ENCODE data around the gene FLT4.
A peak's percentile ranks its signal among the peaks of the same experiment; 100 is the strongest.
"Not testable (repeated sequence)": the region's sequence is repeated elsewhere in the genome, so short reads cannot be mapped to it uniquely, and the experiment has no call there.

The FLT4 gene

GRCh38 chr5:180683220-180683922 lies 34.0 kb upstream of the FLT4 start:
- Histone ChIP-seq H3K9me3 (ENCODE audit: control insufficient read depth, low read length) (no peaks in the 10 kb centered on the region), H3K36me3 (ENCODE audit: control insufficient read depth, insufficient read depth, low read length, severe bottlenecking) (no peaks in the 10 kb centered on the region), H3K4me1 (ENCODE audit: control insufficient read depth, insufficient read depth, low read length) (no peaks in the 10 kb centered on the region), H3K4me3 (ENCODE audit: low read length) (no peak overlapping the region), H3K9ac (ENCODE audit: low read length) (no peak overlapping the region), H3K27me3 (replicated peaks; ENCODE audit: control insufficient read depth, insufficient read depth, low read length) (peaks cover 49% of the 10 kb centered on the region)
- no peak for DNase-seq (ENCODE audit: low read depth)

GRCh38 chr5:180682560-180682959 lies 33.2 kb upstream of the FLT4 start:
- no peak overlapping the region for H3K4me3 ChIP-seq (ENCODE audit: low read length)
- H3K9me3 ChIP-seq (ENCODE audit: control insufficient read depth, low read length) = no peaks in the 10 kb centered on the region
- H3K27me3 ChIP-seq (replicated peaks; ENCODE audit: control insufficient read depth, insufficient read depth, low read length) = peaks cover 41% of the 10 kb centered on the region
- H3K36me3 ChIP-seq (ENCODE audit: control insufficient read depth, insufficient read depth, low read length, severe bottlenecking) = no peaks in the 10 kb centered on the region
- H3K9ac ChIP-seq (ENCODE audit: low read length) = no peak overlapping the region
- no peaks in the 10 kb centered on the region for H3K4me1 ChIP-seq (ENCODE audit: control insufficient read depth, insufficient read depth, low read length)
- DNase-seq (ENCODE audit: low read depth) = no peak

- H3K4me1 ChIP-seq (ENCODE audit: control insufficient read depth, insufficient read depth, low read length); H3K36me3 ChIP-seq (ENCODE audit: control insufficient read depth, insufficient read depth, low read length, severe bottlenecking); H3K9ac ChIP-seq (ENCODE audit: low read length); H3K9me3 ChIP-seq (ENCODE audit: control insufficient read depth, low read length); H3K4me3 ChIP-seq (ENCODE audit: low read length); DNase-seq (ENCODE audit: low read depth): not testable (repeated sequence)
- peaks cover 39% of the 10 kb centered on the region for H3K27me3 ChIP-seq (replicated peaks; ENCODE audit: control insufficient read depth, insufficient read depth, low read length)
Measured at GRCh38 chr5:180682008-180682407, 32.6 kb upstream of the FLT4 start.

GRCh38 chr5:180678319-180678718 lies 28.9 kb upstream of the FLT4 start:
- H3K9me3 ChIP-seq (ENCODE audit: control insufficient read depth, low read length); H3K4me3 ChIP-seq (ENCODE audit: low read length); DNase-seq (ENCODE audit: low read depth); H3K4me1 ChIP-seq (ENCODE audit: control insufficient read depth, insufficient read depth, low read length); H3K36me3 ChIP-seq (ENCODE audit: control insufficient read depth, insufficient read depth, low read length, severe bottlenecking); H3K9ac ChIP-seq (ENCODE audit: low read length): not testable (repeated sequence)
- H3K27me3 ChIP-seq (replicated peaks; ENCODE audit: control insufficient read depth, insufficient read depth, low read length) = peaks cover 32% of the 10 kb centered on the region

- peaks cover 29% of the 10 kb centered on the region for H3K27me3 ChIP-seq (replicated peaks; ENCODE audit: control insufficient read depth, insufficient read depth, low read length)
- DNase-seq (ENCODE audit: low read depth) = no peak
- no peaks in the 10 kb centered on the region for H3K4me1 ChIP-seq (ENCODE audit: control insufficient read depth, insufficient read depth, low read length)
Measured at GRCh38 chr5:180675036-180675635, 25.7 kb upstream of the FLT4 start.

GRCh38 chr5:180674090-180674475 lies 24.7 kb upstream of the FLT4 start:
- peaks cover 32% of the 10 kb centered on the region for H3K27me3 ChIP-seq (replicated peaks; ENCODE audit: control insufficient read depth, insufficient read depth, low read length)

More at GRCh38 chr5:180675036-180675635, 25.7 kb upstream of the FLT4 start:
- Histone ChIP-seq H3K9me3 (ENCODE audit: control insufficient read depth, low read length) (no peaks in the 10 kb centered on the region), H3K9ac (ENCODE audit: low read length) (no peak overlapping the region), H3K4me3 (ENCODE audit: low read length) (no peak overlapping the region), H3K36me3 (ENCODE audit: control insufficient read depth, insufficient read depth, low read length, severe bottlenecking) (no peaks in the 10 kb centered on the region)

GRCh38 chr5:180673371-180674089 lies 24.1 kb upstream of the FLT4 start:
- Histone ChIP-seq H3K36me3 (ENCODE audit: control insufficient read depth, insufficient read depth, low read length, severe bottlenecking) (no peaks in the 10 kb centered on the region), H3K4me1 (ENCODE audit: control insufficient read depth, insufficient read depth, low read length) (no peaks in the 10 kb centered on the region), H3K27me3 (replicated peaks; ENCODE audit: control insufficient read depth, insufficient read depth, low read length) (peaks cover 37% of the 10 kb centered on the region), H3K9ac (ENCODE audit: low read length) (no peak overlapping the region), H3K4me3 (ENCODE audit: low read length) (no peak overlapping the region), H3K9me3 (ENCODE audit: control insufficient read depth, low read length) (no peaks in the 10 kb centered on the region)
- no peak for DNase-seq (ENCODE audit: low read depth)

More at GRCh38 chr5:180674090-180674475, 24.7 kb upstream of the FLT4 start:
- H3K36me3 ChIP-seq (ENCODE audit: control insufficient read depth, insufficient read depth, low read length, severe bottlenecking); H3K9me3 ChIP-seq (ENCODE audit: control insufficient read depth, low read length); H3K9ac ChIP-seq (ENCODE audit: low read length); H3K4me1 ChIP-seq (ENCODE audit: control insufficient read depth, insufficient read depth, low read length); H3K4me3 ChIP-seq (ENCODE audit: low read length); DNase-seq (ENCODE audit: low read depth): not testable (repeated sequence)

- H3K36me3 ChIP-seq (ENCODE audit: control insufficient read depth, insufficient read depth, low read length, severe bottlenecking); DNase-seq (ENCODE audit: low read depth); H3K4me1 ChIP-seq (ENCODE audit: control insufficient read depth, insufficient read depth, low read length); H3K4me3 ChIP-seq (ENCODE audit: low read length); H3K9me3 ChIP-seq (ENCODE audit: control insufficient read depth, low read length); H3K9ac ChIP-seq (ENCODE audit: low read length): not testable (repeated sequence)
- H3K27me3 ChIP-seq (replicated peaks; ENCODE audit: control insufficient read depth, insufficient read depth, low read length) = peaks cover 39% of the 10 kb centered on the region
Measured at GRCh38 chr5:180671958-180672524, 22.6 kb upstream of the FLT4 start.

GRCh38 chr5:180670586-180671359 lies 21.4 kb upstream of the FLT4 start:
- H3K4me1 ChIP-seq (ENCODE audit: control insufficient read depth, insufficient read depth, low read length) = no peaks in the 10 kb centered on the region
- peak; percentile 68 for DNase-seq (ENCODE audit: low read depth)
- no peak overlapping the region for H3K9ac ChIP-seq (ENCODE audit: low read length)
- no peaks in the 10 kb centered on the region for H3K36me3 ChIP-seq (ENCODE audit: control insufficient read depth, insufficient read depth, low read length, severe bottlenecking)
- no peak overlapping the region for H3K4me3 ChIP-seq (ENCODE audit: low read length)
- H3K27me3 ChIP-seq (replicated peaks; ENCODE audit: control insufficient read depth, insufficient read depth, low read length) = peaks cover 36% of the 10 kb centered on the region
- peaks cover 3% of the 10 kb centered on the region for H3K9me3 ChIP-seq (ENCODE audit: control insufficient read depth, low read length)

GRCh38 chr5:180670157-180670556 lies 20.8 kb upstream of the FLT4 start:
- Histone ChIP-seq H3K4me3 (ENCODE audit: low read length) (no peak overlapping the region), H3K36me3 (ENCODE audit: control insufficient read depth, insufficient read depth, low read length, severe bottlenecking) (no peaks in the 10 kb centered on the region), H3K4me1 (ENCODE audit: control insufficient read depth, insufficient read depth, low read length) (no peaks in the 10 kb centered on the region), H3K9ac (ENCODE audit: low read length) (no peak overlapping the region), H3K9me3 (ENCODE audit: control insufficient read depth, low read length) (peaks cover 3% of the 10 kb centered on the region), H3K27me3 (replicated peaks; ENCODE audit: control insufficient read depth, insufficient read depth, low read length) (peaks cover 33% of the 10 kb centered on the region)
- DNase-seq (ENCODE audit: low read depth) = no peak

GRCh38 chr5:180669661-180670060 lies 20.3 kb upstream of the FLT4 start:
- H3K4me1 ChIP-seq (ENCODE audit: control insufficient read depth, insufficient read depth, low read length) = no peaks in the 10 kb centered on the region
- H3K36me3 ChIP-seq (ENCODE audit: control insufficient read depth, insufficient read depth, low read length, severe bottlenecking) = no peaks in the 10 kb centered on the region
- no peak overlapping the region for H3K4me3 ChIP-seq (ENCODE audit: low read length)
- peaks cover 28% of the 10 kb centered on the region for H3K27me3 ChIP-seq (replicated peaks; ENCODE audit: control insufficient read depth, insufficient read depth, low read length)
- peaks cover 3% of the 10 kb centered on the region for H3K9me3 ChIP-seq (ENCODE audit: control insufficient read depth, low read length)
- no peak for DNase-seq (ENCODE audit: low read depth)
- no peak overlapping the region for H3K9ac ChIP-seq (ENCODE audit: low read length)

Measured in adipocyte (in vitro differentiated cells).